Transverse colon (tissue), 4 donors: Measurements from ENCODE around the gene MADCAM1.

ENCODE experiments used
- CTCF ChIP-seq, 5 experiments: fragments of 200-600 bp in 3 of 5; fragments of 450-650 bp in 2 of 5; sonication (generic) in 3 of 5; IDR thresholded peaks; 1 replicate in 2 of 5; 2 replicates in 3 of 5; pipeline ENCODE4 v1.5.1; 2016 to 2017; ENCODE audit warnings: antibody characterized with exemption in 5 of 5, inconsistent platforms in 3 of 5, mild to moderate bottlenecking in 2 of 5, moderate library complexity in 1 of 5
- POLR2A ChIP-seq: fragments of 450-650 bp; IDR thresholded peaks from one replicate; pipeline ENCODE4 v1.6.1; 2016; ENCODE audit warnings: antibody characterized with exemption, mild to moderate bottlenecking, moderate library complexity
- POLR2AphosphoS5 ChIP-seq, 3 donors: sonication (generic); formaldehyde crosslinking; IDR thresholded peaks; one replicate each; pipeline ENCODE4 v1.6.1; 2016; ENCODE audit warnings: antibody characterized with exemption in 3 of 3

- no peak for TF ChIP-seq POLR2AphosphoS5 (IDR thresholded peaks at IDR 0.05)
- no peak for TF ChIP-seq CTCF (IDR thresholded peaks at IDR 0.05)
- no peak for TF ChIP-seq POLR2A
Measured at GRCh38 chr19:495081-495401, 1.2 kb upstream of the MADCAM1 start.
